ENCODE results near the gene AMOT. TPM values are rescaled to one million over a fixed set of nuclear protein-coding genes. Genes with fewer than 3 reads are reported as not detected.

Gene AMOT
- total RNA-seq, 1 donor from 2014 or later, result 3.8 TPM

DNA sequence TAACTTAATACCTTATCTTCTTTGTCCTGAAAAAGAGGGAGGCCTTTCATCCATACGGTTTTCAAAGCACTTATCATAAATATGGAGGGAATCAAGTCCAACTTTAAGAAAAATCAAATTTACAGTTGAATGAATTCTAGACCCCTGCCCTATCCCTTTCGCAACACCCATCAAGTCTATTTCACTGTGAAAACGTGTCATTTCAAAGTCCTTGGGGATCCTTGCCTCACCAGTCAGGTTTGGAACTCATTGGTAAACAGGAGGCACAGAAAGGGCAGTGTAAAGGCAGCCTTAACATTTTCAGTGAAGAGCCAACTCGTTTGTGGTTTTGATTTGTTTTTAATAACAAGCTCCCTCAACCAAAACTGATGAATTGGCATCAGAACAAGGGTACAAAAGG is 66.5 kb downstream of the AMOT start:
- Histone ChIP-seq H2AFZ (replicated peaks) (no peak overlapping the region), H3F3A (ENCODE audit: low read depth) (no peaks in the 10 kb centered on the region), H3K27ac (no peak overlapping the region), H3K4me1 (no peaks in the 10 kb centered on the region), H3K36me3 (no peaks in the 10 kb centered on the region), H3K27me3 (no peaks in the 10 kb centered on the region), H3K4me2 (no peak overlapping the region), H4K20me1 (ENCODE audit: low read depth) (no peaks in the 10 kb centered on the region), H3K9me3 (ENCODE audit: low read depth) (no peaks in the 10 kb centered on the region), H3K4me3 (no peak overlapping the region), H3K9ac (no peak overlapping the region), H3K79me2 (ENCODE audit: low read depth) (no peaks in the 10 kb centered on the region)
- H3K4me1 Mint-ChIP-seq, result no peaks in the 10 kb centered on the region
- H3K27me3 Mint-ChIP-seq (ENCODE audit: insufficient read depth, low read depth), result no peaks in the 10 kb centered on the region
- H3K36me3 Mint-ChIP-seq, result peaks cover 26% of the 10 kb centered on the region
- no peak overlapping the region for H3K4me3 Mint-ChIP-seq
- no peak overlapping the region for H3K27ac Mint-ChIP-seq
- DNase-seq (ENCODE audit: low spot score), result no peak
- TF ChIP-seq EZH2phosphoT487 (IDR thresholded peaks at IDR 0.05) (no peak), EZH2 (IDR thresholded peaks at IDR 0.05) (no peak)
- TF ChIP-seq, protein P1, sequence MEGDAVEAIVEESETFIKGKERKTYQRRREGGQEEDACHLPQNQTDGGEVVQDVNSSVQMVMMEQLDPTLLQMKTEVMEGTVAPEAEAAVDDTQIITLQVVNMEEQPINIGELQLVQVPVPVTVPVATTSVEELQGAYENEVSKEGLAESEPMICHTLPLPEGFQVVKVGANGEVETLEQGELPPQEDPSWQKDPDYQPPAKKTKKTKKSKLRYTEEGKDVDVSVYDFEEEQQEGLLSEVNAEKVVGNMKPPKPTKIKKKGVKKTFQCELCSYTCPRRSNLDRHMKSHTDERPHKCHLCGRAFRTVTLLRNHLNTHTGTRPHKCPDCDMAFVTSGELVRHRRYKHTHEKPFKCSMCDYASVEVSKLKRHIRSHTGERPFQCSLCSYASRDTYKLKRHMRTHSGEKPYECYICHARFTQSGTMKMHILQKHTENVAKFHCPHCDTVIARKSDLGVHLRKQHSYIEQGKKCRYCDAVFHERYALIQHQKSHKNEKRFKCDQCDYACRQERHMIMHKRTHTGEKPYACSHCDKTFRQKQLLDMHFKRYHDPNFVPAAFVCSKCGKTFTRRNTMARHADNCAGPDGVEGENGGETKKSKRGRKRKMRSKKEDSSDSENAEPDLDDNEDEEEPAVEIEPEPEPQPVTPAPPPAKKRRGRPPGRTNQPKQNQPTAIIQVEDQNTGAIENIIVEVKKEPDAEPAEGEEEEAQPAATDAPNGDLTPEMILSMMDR (IDR thresholded peaks at IDR 0.05), result no peak
- no peaks in the 10 kb centered on the region for H3K9me3 Mint-ChIP-seq

DNA sequence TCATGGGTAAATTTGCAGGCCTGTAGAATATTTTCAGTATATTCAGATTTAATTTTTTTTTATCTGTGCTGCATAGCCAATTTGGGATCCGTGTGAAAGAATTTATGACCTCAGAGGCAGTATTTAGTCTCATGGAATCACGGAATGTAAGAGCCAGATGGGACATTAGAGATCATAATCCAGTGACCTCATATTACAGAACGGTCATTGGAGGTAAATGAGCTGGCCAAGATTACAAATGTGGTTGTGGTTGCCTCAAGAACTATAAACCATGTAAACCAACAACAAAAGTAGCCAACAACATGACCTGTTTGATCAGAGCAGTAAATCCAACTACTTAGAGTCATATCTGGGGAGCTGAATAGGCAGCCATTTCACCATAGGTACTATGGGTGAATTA is 71.6 kb downstream of the AMOT start:
- no peak overlapping the region for H3K4me3 ChIP-seq
- no peaks in the 10 kb centered on the region for H4K20me1 ChIP-seq (ENCODE audit: low read depth)
- H3K9me3 ChIP-seq (ENCODE audit: low read depth), result no peaks in the 10 kb centered on the region
- H2AFZ ChIP-seq (replicated peaks), result no peak overlapping the region
- Mint-ChIP-seq H3K4me1 (no peaks in the 10 kb centered on the region), H3K27me3 (ENCODE audit: insufficient read depth, low read depth) (no peaks in the 10 kb centered on the region), H3K36me3 (no peaks in the 10 kb centered on the region), H3K4me3 (no peak overlapping the region), H3K27ac (no peak overlapping the region), H3K9me3 (no peaks in the 10 kb centered on the region)
- H3K9ac ChIP-seq, result no peak overlapping the region
- H3K4me1 ChIP-seq, result no peaks in the 10 kb centered on the region
- H3K4me2 ChIP-seq, result no peak overlapping the region
- H3F3A ChIP-seq (ENCODE audit: low read depth), result no peaks in the 10 kb centered on the region
- no peaks in the 10 kb centered on the region for H3K27me3 ChIP-seq
- no peaks in the 10 kb centered on the region for H3K79me2 ChIP-seq (ENCODE audit: low read depth)
- H3K36me3 ChIP-seq, result no peaks in the 10 kb centered on the region
- DNase-seq (ENCODE audit: low spot score), result no peak
- no peak for TF ChIP-seq EZH2 (IDR thresholded peaks at IDR 0.05)
- TF ChIP-seq EZH2phosphoT487 (IDR thresholded peaks at IDR 0.05), result no peak
- TF ChIP-seq, protein P1 (IDR thresholded peaks at IDR 0.05), result no peak
- H3K27ac ChIP-seq, result no peak overlapping the region

DNA sequence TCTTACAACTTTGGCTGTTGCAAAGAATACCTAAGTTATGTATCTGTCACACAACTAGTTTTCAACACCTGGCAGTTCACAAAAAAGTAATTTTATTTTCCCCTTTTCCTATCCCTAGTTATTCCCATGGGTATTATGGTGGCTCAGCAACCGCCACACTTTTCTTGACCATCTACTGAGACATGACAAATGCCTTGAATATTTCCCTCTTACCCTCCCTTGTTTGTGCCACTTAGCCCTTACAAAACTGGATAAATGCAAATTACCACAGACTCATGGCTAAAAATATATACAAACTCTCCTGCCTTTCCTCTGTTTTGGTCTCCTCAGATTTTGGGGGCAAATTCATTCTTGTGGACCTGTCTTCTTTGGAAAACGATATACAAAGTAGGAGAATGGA is 72.1 kb downstream of the AMOT start:
- Histone ChIP-seq H3K36me3 (no peaks in the 10 kb centered on the region), H3K9ac (no peak overlapping the region), H4K20me1 (ENCODE audit: low read depth) (no peaks in the 10 kb centered on the region), H3K27me3 (no peaks in the 10 kb centered on the region), H3F3A (ENCODE audit: low read depth) (no peaks in the 10 kb centered on the region), H3K27ac (no peak overlapping the region), H3K4me3 (no peak overlapping the region), H3K4me1 (no peaks in the 10 kb centered on the region), H3K79me2 (ENCODE audit: low read depth) (no peaks in the 10 kb centered on the region), H2AFZ (replicated peaks) (no peak overlapping the region), H3K4me2 (no peak overlapping the region), H3K9me3 (ENCODE audit: low read depth) (no peaks in the 10 kb centered on the region)
- no peak overlapping the region for H3K27ac Mint-ChIP-seq
- H3K27me3 Mint-ChIP-seq (ENCODE audit: insufficient read depth, low read depth), result no peaks in the 10 kb centered on the region
- H3K4me3 Mint-ChIP-seq, result no peak overlapping the region
- no peaks in the 10 kb centered on the region for H3K4me1 Mint-ChIP-seq
- no peak for TF ChIP-seq EZH2phosphoT487 (IDR thresholded peaks at IDR 0.05)
- no peak for TF ChIP-seq EZH2 (IDR thresholded peaks at IDR 0.05)
- TF ChIP-seq, protein P1 (IDR thresholded peaks at IDR 0.05), result no peak
- H3K36me3 Mint-ChIP-seq, result no peaks in the 10 kb centered on the region
- DNase-seq (ENCODE audit: low spot score), result no peak
- H3K9me3 Mint-ChIP-seq, result no peaks in the 10 kb centered on the region

Measured in neural progenitor cell (in vitro differentiated cells).